HG03097 (cell line): ENCODE measurements around the gene PSMC5.
"Not testable (repeated sequence)": the region's sequence is repeated elsewhere in the genome, so short reads cannot be mapped to it uniquely, and the experiment has no call there.

Experiments used
- ATAC-seq: cut with Tn5 transposase; IDR thresholded peaks from one replicate; pipeline ENCODE4 v1.9.1; 2021; ENCODE audit not compliant: unreplicated experiment, low FRiP score

PSMC5 gene

DNA sequence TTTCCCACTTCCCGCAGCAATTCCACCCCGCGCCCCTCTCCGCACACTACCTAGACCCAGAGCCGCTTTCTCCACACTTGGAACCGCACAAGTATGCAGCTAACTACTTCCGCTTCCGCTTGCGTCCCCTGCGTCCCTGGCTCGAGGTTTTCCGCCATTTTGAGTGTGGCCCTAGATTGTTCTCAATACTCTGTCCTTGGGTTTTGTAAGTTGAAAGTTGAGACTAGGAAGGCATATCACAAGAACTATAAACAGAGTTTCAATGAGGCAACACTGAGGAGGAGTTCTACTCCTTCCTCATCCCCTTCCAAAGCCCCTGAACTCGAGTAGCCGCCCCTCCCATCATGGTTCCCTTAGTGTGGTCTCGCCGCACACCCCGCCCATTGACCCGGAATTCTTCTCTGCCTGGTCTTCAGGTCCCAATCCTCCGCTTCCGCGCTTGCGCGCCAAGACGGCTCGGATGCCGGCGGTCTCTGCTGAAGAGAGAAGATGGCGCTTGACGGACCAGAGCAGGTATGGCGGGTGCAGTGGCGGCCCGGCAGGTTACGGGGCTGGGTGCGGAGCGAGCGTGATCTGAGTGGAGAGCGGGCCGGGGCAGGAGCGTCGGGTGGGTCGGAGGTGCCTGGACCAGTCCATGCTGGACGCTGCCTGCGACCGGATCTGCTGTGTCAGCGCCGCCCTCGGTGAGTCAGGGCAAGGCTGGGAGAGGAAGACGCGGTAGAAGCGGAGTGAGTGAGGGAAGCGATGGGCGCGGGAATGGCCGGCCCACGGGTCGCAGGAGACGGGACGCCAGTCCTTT lies at the start of gene PSMC5, which contains the start of gene FTSJ3:
TSS of gene PSMC5 (plus strand) at position 430 of the 799 bp plus-strand sequence. CDS start at position 490, 60 bp downstream.
TSS of gene FTSJ3 (minus strand) at position 662 of the 799 bp plus-strand sequence. CDS start 761 bp downstream, outside the sequence.
- ATAC-seq: peak; percentile 82

DNA sequence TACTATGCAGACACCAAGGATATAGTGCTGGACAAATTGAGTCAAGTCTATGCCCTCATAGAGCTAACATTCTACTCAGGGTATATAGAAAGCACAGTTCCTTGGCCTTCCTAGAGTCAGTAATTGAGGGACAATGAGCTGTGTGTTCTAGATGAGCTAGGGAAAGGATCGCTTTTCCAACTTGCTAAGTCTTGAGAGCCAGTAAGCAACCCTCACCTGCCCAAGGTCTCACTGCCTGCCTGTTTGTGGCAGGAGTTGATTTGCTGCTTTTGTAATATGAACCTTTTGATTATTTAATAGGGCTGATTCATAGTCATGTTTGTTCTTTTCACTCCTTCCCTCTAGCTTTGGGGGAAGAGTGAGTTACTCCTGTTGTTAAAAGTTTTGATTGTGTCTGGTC lies 46.7 kb upstream of the PSMC5 start:
- no peak for ATAC-seq

DNA sequence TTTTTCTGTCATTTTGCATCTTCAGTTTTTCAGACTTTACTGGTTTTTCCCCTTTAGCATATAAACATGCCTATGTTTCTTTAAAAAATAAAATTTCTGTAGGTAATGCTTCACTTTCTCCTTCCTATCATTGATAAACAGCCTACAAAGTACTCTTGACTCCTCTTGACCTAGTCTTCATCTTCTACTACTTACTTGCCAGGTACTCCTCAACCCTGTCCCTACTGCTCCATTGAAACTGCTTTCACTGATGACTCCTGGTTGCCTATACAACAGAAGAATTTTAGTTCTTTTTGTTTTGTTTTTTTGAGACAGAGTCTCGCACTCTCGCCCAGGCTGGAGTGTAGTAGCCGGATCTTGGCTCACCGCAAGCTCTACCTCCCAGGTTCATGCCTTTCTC lies 46.3 kb upstream of the PSMC5 start:
- ATAC-seq: no peak

DNA sequence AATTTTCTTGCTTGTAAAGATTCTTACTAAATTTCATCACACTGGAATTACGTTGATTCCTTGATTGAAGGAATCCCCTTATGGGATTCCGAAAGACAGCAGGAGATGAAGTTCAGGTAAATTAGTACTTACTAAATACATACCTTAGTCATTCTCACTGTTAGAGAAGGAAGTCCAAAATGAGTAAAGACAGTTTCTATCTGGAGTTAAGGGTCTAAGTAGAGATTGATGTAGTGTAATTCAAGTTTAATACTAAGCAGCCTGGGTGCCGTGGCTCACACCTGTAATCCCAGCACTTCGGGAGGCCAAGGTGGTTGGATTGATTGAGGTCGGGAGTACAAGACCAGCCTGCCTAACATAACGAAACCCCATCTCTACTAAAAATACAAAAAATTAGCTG lies 43.7 kb upstream of the PSMC5 start:
- ATAC-seq: no peak

GRCh38 chr17:63785556-63785955 lies 41.7 kb upstream of the PSMC5 start:
- no peak for ATAC-seq

- ATAC-seq: no peak
Measured at GRCh38 chr17:63786117-63786516, 41.1 kb upstream of the PSMC5 start.

GRCh38 chr17:63786971-63787711 lies 40.1 kb upstream of the PSMC5 start:
- no peak for ATAC-seq

- ATAC-seq: no peak
Measured at GRCh38 chr17:63790057-63790456, 37.2 kb upstream of the PSMC5 start.

GRCh38 chr17:63792055-63792729 lies 35.0 kb upstream of the PSMC5 start:
- no peak for ATAC-seq

DNA sequence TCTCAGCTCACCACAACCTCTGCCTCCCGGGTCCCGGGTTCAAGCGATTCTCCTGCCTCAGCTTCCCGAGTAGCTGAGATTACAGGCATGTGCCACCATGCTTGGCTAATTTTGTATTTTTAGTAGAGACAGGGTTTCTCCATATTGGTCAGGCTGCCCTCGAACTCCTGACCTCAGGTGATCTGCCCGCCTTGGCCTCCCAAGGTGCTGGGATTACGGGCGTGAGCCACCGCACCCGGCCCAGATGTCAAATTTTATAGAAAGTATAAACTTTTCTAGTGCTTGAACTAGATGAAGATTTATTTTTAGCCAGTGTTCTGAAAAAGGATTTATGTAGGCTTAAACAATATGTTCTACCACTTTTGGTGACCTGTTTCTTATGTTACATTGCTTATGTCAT lies 30.9 kb upstream of the PSMC5 start:
- ATAC-seq: not testable (repeated sequence)

DNA sequence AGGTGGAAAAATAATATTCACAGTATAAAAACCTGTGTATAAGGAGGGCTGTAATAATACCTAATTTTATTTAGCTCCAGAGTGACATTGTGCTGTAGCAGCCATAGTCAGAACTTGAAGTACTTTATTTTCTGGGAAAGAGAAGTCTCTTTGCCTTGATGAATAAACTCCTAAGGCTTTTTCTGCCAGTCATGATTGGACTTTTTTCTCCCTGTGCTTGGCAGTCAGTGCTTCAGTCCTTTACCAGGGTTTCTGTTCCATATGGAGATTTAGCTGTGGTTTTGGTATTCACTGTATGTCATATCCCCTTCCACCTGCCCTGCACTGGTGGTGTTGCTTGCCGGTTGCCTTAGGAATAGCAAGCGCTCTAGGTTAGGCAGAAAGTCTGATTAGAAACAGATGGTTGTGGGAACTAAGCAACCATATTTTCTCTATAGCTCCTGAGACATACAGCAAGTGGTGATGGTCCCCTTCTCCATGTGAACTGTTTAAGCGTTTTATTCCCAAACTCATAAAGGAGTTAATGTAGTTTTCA lies 28.6 kb upstream of the PSMC5 start:
- ATAC-seq: no peak

- ATAC-seq: no peak
Measured at GRCh38 chr17:63800783-63801182, 26.4 kb upstream of the PSMC5 start.

GRCh38 chr17:63804328-63804727 lies 22.9 kb upstream of the PSMC5 start:
- no peak for ATAC-seq

DNA sequence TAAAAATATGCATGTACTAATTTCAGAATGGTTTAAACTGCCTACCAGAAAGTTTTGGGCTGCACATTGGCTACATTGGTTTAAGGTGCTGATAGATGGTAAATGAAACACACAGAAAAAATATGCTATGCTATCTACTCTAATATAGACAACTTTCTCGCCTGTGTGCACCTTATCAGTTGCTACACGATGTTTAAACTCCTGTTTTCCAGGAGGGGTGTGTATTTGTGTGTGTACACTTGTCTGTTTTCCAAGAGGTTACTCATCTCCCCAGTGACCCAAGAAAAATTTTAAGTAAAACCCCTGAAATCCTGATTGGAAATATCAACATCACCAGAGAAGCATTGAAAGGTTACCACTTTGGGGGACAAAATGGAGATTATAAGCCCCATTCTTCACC lies 21.6 kb upstream of the PSMC5 start:
- ATAC-seq: no peak

GRCh38 chr17:63809970-63810369 lies 17.3 kb upstream of the PSMC5 start:
- no peak for ATAC-seq

GRCh38 chr17:63816123-63816522 lies 11.1 kb upstream of the PSMC5 start:
- no peak for ATAC-seq

DNA sequence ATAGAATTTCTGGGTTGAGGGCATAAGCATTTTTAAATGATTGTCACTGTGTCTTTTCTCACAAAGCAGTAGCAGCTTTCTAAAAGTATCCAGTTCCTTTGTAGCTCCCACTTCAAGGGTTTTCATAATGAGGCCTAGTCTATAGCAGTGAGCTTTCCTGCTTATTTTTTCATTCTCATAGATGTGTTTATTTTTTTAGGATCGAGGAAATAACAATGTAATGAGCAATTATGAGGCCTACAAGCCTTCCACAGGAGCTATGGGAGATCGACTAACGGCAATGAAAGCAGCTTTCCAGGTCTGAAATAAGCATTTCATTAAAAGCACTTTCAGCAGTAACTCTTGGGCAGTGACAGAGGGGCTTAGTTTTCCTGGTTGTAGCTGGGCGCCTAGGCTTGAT lies 10.6 kb upstream of the PSMC5 start:
- ATAC-seq: no peak

- ATAC-seq: no peak
Measured at GRCh38 chr17:63817736-63818385, 9.4 kb upstream of the PSMC5 start.

DNA sequence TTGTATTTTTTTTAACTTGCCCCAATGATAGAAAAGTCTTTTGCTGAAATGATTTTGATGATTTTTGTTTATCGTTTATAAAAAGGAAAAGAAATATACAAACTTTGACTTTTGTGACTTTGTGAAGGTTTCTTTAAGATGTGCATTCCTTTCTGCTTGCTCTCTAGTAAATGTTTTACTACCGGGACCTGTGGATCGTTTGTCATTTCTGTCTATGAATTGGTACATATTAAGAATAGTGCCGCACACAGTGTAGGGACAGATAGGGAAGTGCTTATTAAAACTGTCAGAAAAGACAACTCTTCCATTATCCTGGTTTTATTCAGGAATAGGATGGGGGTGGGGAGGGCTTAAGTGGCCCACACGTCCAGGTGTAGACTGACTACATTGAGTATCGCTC lies 8.1 kb upstream of the PSMC5 start:
- ATAC-seq: no peak
